KBM-7 (cell line): Measurements from ENCODE around the gene PRKCZ.
A peak's percentile ranks its signal among the peaks of the same experiment; 100 is the strongest.

ENCODE experiments used
- DNase-seq: peaks from one replicate; pipeline ENCODE4 v3.0.0-alpha.2; 2015
- in situ Hi-C: fragments of 300-500 bp; cut with MboI; formaldehyde crosslinking; loops from 2 replicates; pipeline ENCODE4 v1.14.3; 2020; ENCODE audit warnings: low sequenced_read_pairs, low pct_unique_long_range_greater_than_20kb, mixed read lengths

PRKCZ gene

DNA sequence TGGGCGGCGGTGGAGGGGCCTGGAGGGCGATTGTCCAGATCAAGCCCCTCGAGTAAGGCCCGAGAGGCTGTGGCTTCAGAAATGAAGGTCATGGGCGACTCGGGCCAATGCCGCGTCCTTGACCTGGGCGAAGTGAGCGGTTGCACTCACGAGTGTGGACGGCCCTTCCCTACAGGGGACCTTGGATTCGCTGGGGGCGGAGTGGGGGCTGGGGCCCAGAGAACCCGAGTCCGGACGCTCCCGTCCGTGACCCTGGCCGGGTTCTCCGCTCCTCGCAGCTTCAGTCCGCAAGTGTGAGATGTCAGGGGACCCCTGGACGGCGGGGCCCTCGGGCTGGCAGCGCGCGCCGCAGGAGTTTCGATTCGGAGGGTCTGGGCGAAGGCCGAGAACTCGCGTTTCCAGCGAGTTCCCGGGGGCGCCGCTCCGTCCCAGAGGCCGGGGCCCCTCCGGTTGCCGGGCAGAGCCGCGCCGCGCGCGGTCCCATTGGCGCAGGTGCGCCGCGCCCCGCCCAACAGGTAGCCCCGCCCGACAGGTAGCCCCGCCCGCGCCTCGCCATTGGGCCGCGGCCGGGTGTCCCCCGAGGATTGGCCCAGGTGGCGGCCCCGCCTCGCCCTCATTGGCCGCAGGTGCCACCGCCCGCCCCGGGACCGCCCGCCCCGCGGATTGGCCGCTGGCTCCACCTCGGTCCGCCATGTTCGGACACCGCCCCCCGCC is at the start of gene PRKCZ:
Gene PRKCZ (plus strand): TSS at position 694 of the 714 bp plus-strand sequence. CDS start 220 bp downstream, outside the sequence.
- DNase-seq: peak; percentile 86
- in situ Hi-C loops: loop anchor here (10.0 kb wide), 1 partner anchor 95 kb away; no protein-coding TSS in a partner anchor

DNA sequence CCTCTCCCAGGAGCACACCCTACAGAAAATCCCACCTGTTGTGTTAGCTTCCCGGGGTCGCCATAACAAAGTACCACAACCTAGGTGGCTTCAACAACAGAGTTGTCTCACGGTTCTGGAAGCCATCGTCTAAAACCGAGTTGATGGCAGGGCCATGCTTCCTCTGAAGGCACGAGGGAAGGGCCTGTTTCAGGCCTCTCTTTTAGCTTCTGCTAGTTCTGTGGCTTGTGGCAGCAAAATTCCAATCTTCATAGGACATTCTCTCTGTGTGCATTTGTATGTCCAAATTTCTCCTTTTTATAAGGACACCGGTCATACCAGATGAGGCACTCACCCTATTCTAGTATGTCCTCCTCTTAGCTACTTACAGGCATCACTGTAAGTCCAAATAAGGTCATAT is 49.8 kb upstream of the PRKCZ start:
- in situ Hi-C loops: no loop called here

DNA sequence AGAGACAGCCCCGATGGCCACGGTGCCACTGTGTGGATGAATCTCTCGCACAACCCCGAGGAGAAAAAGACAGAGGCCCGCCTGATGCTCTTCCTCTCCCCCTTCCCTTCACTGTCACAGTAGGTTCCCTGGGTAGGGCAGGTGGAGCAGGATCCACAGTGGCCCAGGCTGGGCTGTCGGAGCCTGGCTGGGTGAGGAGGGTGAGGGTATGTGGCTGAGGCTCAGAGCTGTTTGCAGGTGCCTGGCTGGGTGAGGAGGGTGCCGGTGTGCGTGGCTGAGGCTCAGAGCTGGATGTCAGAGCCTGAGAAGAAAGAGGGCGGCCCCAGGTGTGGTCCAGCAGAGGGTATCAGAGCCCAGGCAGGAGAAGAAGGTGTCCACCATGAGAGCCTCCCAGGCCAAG is 49.4 kb upstream of the PRKCZ start:
- no peak for DNase-seq
- in situ Hi-C loops: no loop called here

More for the DNA sequence above, 49.8 kb upstream of the PRKCZ start:
- no peak for DNase-seq

DNA sequence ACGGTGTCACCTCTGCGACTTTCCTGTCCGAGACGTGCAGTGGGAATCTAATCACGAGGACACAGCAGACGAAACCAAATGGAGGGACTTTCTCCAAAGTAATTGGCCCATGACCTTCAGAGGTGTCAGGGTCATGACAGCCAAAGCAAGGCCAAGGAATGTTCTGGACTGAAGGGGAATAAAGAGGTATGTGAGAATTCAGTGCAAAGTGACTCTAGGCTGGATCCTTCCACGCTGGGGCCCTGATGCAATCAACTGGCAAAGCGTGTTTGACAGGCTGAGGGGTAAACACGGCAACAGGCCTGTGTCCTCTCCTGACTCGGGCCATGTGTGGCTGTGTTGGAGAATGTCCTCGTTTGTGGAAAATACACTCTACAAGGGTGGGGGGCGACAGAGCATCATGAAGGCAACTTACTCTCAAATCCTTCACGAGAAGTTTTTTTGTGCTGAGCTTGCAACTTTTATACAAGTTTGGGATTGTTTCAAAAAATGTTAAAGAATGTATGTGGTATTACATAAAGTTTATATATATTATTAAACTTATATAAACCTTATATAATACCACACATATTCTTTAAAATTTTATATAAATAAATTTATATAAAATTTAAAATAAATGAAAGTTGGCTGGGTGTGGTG is 48.3 kb upstream of the PRKCZ start:
- DNase-seq: no peak
- in situ Hi-C loops: no loop called here

DNA sequence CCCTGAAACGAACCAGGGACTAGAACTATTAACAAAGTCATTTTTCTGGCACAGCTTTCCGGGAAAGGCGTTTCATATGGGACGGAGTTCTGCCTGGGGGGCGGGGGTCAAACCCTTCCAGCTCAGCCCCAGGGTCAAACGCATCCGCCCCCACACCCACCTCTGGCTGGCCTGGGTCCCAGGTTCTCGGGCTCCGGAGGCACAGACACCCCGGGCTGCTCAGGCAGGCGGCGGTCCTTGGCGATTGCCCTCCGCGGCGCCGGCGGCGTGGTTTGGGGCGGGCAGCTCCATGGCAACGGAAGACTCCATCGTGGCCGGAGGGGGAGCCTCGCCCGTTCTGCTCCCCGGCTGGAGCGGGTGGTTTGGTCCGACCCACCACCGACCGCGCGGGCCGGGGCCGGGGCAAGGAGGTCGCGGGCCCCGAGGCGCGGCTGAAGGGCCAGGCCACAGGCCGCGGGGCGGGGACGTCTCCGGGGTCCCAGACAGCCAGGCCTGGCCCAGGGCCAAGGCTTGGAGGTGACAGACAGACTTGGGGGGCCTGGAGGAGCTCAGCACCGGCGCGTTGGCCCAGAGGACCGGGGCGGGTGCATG is 46.6 kb upstream of the PRKCZ start, which contains the start of gene CFAP74:
Gene CFAP74 (minus strand): TSS at position 246 of the 591 bp plus-strand sequence. CDS start 12,830 bp downstream, outside the sequence.
- DNase-seq: peak; percentile 48
- in situ Hi-C loops: no loop called here

DNA sequence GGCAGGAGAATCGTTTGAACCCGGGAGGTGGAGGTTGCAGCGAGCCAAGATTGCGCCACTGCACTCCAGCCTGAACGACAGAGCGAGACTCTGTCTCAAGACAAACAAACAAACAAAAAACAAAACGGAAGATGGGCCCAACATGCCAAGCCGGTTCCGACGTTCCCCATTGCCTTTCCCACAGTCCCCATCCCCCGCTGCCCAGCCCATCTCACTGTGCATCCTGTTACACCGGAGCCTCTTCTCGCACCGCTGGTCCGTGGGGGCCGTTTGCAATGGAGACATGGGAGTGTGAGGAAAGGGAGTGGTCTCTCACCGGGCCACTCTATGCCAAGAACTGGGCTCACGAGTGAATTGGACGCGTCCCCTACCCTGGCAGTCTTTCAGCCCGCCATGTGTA is 45.4 kb upstream of the PRKCZ start:
- in situ Hi-C loops: no loop called here
- DNase-seq: no peak

DNA sequence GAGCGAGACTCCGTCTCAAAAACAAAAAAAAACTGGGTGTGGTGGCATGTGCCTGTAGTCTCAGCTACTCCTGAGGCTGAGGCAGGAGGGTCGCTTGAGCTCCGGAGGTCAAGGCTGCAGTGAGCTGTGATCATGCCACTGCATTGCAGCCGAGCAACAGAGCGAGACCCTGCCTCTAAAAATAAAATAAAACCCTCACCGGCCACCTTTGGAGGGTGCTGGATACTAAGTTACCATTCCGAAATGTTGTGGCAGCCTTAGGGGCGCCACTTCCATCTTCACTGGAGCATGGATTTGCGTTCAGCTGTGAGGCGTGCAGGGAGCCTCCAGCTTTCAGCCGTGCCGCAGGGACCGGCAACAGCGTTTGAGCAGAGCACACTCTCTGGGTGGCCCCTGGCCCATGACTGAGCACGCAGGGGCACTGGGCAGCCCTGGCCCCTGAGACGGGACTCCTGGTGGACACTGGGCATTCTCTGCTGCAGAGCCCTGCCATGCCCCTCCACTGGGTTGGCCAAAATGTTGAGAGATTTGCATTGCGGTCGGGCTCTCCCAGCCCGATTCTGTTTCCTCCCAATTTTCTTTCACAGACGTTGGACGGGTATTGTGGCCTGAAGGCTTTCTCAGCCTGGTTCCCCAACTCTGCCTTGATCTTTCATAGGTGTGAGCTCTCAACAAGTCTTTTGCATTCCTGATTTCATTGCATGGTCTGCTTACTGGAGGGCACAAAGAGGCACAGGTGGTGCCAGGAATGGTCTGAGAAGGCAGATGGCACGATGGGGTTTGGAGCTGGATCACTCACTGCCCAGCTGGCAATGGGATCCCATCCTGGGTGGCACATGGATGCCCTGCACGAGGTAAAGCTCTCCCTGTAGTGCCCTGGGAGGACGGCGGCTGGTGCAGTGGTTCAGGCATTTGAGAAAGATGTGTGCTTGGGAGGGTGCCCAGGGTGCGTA is 40.8 kb upstream of the PRKCZ start:
- DNase-seq: no peak
- in situ Hi-C loops: no loop called here

DNA sequence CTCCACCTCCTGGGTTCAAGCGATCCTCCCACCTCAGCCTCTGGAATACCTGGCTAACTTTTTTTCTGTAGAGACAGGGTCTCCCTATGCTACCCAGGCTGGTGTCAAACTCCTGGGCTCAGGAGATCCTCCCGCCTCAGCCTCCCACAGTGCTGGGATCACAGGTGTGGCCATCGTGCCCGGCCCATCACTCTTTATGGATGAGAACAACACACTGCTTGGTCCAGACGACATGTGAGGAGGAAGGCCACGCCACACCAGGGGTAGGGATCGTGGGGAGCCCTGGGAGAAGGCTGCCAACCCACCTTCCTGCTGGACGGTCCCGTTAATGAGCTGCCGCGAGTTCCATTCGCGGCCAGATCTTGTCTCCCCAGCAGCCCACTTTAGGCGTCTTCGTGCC is 36.0 kb upstream of the PRKCZ start:
- no peak for DNase-seq
- in situ Hi-C loops: no loop called here

DNA sequence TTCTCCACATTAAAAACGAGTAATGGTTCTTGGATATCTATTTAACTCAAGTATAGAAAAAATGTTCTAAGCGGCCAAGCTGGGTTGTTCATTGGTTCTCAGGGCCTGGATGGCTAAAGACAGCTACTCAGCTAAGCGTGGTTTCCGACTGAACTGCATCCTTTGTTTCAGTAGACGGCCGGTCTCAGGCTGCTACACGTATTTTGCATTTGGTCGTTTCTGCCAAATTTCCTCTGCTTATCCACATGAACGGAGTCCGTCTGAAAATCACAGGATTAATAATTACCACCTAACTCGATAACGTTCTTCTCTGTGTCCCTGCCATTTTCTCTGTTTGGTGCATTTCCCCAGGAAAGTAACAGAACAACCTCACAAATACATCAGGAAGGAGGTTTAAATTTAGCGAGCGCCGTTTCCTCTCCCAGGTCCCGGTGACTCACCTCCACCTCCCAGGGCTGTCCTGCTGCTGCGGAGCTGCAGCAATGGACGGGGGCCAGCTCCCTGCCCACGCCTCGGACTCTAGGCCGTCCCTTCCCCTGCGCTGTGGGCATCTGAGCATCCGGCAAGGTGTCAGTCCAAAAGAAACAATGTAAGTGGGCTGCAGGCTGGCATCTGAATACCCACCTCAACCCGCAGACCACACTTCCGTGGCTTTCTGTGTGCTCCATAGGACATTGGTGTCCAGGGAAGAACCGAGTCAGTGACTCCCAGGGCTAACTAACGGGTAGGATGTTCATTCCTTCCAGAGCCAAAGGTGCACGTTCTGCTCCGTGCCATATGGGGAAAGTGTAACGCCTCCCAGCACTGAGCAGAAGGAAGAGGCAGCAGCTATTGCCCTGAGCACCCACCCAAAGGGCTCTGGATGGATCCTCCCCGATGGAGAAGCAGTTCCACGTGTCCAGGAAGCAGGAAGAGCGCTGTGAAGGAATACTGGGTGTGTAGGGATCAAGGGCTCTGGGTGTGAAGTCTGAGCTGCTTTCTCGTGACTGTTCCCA is 35.2 kb upstream of the PRKCZ start:
- DNase-seq: no peak
- in situ Hi-C loops: no loop called here

DNA sequence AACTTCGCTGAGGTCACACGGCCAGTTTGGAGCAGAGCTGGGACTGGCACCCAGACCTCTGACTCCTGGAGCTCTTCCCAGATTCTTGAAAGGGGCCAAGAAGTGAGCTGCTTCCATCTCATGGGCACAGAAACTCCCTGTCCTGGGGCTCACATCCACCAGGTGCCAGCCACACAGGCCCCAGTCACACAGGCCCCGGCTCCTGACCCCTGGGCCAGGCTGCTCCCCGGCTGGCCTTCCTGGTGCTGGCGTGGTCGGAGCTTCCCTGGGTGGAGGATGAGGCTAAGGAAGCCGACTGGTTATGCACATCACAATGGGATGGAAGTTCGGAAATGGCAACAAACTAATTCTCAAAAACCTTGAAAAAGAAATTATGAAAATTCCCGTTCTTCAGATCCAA is 34.1 kb upstream of the PRKCZ start:
- in situ Hi-C loops: no loop called here
- no peak for DNase-seq

DNA sequence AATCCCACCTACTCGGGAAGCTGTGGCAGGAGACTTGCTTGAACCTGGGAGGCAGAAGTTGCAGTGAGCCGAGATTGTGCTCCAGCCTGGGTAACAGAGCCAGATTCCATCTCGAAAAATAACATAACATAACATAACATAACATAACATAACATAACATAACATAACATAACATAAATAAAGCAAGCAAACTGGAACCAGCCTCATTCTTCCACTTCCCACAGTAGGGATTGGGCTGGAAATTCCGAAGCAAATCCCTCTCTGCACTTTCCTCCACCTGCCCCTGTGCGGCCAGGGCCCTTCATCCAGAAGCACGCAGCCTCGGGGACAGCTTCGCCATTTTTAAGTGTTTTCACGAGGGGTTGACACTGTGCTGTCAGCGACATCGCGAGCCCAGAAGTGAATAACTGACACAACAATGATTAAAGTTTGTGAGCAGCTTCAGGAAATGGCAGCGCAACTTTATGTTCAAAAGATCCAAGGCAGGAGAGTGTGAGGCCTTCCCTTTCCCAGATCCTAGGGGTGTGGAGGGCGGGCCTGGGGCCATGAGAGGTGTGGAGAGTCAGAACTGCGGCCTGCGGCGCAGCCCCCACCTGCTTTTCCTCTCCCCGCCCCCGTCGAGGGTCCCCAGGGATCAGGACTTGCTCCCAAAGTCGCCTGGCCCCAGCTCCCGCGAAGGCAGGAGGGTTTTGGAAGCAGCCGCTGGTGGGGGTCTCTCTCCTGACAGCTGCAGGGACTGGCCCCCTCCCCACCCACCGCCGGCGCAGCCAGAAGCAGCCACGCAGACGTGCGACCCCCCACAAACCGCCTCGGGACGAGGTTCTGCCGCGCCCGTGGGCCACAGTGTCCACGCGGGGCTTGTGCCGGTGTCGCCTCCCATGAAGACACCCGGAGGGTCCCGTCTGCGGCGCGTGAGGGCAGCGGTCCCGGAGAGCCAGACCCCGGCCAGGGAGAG is 31.7 kb upstream of the PRKCZ start:
- no peak for DNase-seq

DNA sequence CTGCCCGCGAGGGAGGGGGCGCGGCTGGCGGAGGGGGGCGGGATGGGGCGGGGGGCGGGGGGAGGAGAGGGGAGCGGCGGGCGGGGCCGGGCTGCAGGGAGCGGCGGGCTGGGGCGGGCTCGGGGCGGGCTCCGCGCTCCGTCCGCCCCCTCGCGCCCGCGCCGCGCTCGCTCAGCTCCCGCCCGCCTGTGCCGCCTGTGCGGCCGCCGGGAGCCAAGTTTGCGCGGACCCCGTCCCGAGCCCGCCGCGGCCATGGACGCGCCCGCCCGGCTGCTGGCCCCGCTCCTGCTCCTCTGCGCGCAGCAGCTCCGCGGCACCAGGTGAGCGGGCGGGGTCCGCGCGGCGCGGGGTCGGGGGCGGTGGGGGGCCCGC is 31.1 kb upstream of the PRKCZ start, which contains the start of gene GABRD:
Gene GABRD (plus strand): TSS at position 174 of the 372 bp plus-strand sequence. CDS start 79 bp downstream, at position 253.
- DNase-seq: no peak
- in situ Hi-C loops: no loop called here

More for the DNA sequence above, 31.7 kb upstream of the PRKCZ start:
- in situ Hi-C loops: no loop called here

DNA sequence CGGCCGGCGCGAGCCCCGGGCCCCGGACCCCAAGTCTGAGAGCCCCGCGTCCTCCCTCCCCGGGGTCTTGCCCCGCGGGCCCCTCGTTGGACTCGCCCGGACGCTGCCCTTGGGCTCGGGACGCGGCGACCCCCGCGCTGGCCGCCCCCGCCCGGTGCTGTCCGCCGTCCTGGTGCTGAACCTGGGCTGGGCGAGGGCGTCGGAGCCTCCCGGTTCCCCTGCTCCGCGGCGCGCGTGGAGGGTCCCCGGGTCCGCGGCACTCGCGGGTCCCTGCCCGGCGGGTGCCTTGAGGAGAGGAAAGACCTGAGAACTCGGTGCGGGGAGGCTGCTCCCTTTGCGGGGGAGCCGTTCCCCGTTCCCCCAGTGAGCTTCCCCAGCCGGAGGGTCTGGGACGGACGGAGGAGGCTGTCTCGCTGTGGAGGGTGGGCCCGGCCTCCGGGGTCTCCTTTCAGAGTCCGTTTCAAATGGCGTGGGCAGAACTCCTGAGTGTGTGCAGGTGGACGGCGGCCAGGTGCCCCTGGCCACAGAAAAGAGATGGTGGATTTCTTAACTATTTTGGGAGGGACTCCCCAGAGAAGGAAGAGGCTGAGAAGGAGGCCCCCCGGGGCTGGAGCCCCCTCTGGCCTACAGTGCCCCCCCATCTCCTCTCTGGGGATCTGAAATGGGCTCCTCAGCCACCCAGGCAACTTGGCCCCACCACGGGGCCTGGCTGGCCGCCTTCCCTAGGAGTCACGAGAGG is 30.5 kb upstream of the PRKCZ start:
- no peak for DNase-seq
- in situ Hi-C loops: no loop called here

DNA sequence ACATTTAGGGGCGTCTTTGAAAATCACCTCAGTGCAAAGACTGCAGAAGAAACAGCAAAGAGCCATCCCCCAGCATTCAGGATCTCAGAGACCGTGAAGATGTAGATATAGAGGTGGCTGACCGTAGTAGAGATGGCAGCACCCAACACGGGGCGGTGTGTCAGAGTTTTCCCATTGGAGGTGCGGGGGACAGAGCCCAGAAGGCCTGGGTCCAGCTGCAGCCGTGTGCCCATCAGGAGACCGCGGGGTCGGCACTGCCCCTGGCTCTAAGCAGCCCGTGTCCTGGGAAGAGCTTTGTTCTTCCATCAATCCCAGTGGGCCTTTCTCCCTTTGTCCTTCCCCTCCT is 29.9 kb upstream of the PRKCZ start:
- DNase-seq: no peak
- in situ Hi-C loops: no loop called here

DNA sequence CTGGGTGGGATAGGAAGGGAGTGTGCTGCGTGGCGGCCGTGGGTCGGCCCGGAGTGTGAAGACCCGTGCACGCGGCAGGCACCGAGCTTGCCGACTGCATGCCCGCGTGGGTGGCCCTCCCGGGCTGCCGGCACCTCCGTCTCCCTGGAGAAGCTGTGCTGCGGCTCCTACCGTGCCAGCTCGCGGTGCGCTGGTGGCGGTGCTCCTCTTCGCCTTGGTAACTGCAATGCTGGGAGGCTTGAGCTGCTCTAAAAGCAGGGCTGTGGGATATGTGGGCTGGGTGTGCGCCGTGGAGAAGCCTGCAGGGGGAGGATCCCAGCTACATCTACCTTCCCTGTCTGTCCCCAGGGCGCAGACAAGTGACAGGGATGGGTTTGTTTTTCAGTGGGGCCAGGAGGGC is 28.7 kb upstream of the PRKCZ start:
- DNase-seq: no peak
- in situ Hi-C loops: no loop called here

DNA sequence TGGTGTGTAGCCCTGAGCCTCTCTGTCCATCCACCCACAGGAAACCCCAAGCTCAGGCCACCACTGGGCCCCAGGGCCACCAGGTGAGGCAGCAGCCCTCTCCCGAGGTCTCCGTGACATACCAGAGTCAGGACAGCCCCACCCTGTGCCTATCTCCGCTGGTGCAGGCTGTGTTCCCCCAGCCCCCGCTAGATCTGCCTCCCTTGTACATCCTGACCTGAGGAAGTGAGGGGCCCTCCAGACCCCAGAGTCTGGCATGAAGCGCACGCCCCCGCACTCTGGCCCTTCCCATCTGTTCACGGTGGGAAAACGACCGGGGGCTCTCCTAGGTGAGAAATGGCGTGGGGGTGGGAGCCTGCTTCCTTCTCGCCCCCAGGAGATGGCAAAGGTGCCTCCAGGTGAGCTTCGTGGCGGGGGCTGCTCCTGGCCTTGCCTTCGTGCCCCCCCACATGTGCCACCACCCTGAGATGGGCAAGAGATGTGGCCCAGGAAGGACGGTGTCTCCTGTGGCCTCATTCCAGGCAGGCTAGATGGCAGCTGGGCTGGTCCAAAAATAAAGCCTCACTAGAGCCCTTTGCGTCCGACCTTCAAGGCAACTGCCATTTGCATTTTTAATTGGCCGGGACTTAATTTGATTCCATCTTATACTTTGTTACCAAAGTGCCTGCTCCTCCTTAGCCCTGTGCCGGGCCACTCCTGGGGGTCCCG is 28.0 kb upstream of the PRKCZ start:
- DNase-seq: no peak
- in situ Hi-C loops: no loop called here
